HepG2 (cell line): ENCODE data around the gene KCNA1. TPM values are rescaled to one million over a fixed set of nuclear protein-coding genes. Genes with fewer than 3 reads are reported as not detected.

ENCODE experiments used
- ATAC-seq: fragments of 200-7000 bp; cut with Tn5 transposase; 3 replicates; pipeline ENCODE4 v1.9.1; 2020; ENCODE audit warnings: mild to moderate bottlenecking, moderate library complexity
- BruUV-seq: library from RNA; stranded (reverse); fragments of 400-500 nt; replicated peaks from 2 replicates; lab custom pipeline; 2021; lab: Mats Ljungman, UMichigan
- CTCF ChIA-PET: fragments of 300-600 bp; formaldehyde crosslinking; extraction: SDS; loops from one replicate; lab custom pipeline; 2021; ENCODE audit warnings: low total read pairs, inconsistent platforms, low intra/inter-chr PET ratio; lab: Yijun Ruan, JAX
- POLR2A ChIA-PET: fragments of 350-600 bp; sonication (Branson Sonifier 250); formaldehyde crosslinking; loops from one replicate; lab custom pipeline; 2020; ENCODE audit warnings: antibody characterized with exemption, inconsistent platforms; lab: Yijun Ruan, JAX
- DNase-seq: peaks from one replicate; pipeline ENCODE4 v3.0.0-alpha.2; 2015; ENCODE audit warnings: low spot score
- FAIRE-seq: peaks from 3 replicates; lab custom pipeline; 2011; peaks lifted over from hg19 to GRCh38; lab: Jason Lieb, UNC
- H2AFZ ChIP-seq: one replicate; pipeline ENCODE4 v1.6.1; 2011; ENCODE audit warnings: low read length, inconsistent platforms
- H3K27ac ChIP-seq: fragments of 300-600 bp; 3 replicates; pipeline ENCODE4 v1.8.0; 2011; ENCODE audit warnings: mixed run types, mild to moderate bottlenecking, mixed read lengths, low read length, inconsistent platforms; ENCODE audit not compliant: insufficient read depth; ENCODE audit errors: extremely low read length
- H3K27me3 ChIP-seq, 2 experiments: fragments of 200-600 bp in 1 of 2; 2 replicates in 1 of 2; 3 replicates in 1 of 2; pipeline versions ENCODE4 v1.6.0 to v1.8.0; 2011; ENCODE audit warnings: low read length in 2 of 2, mild to moderate bottlenecking in 2 of 2, moderate library complexity in 2 of 2, inconsistent platforms in 1 of 2; ENCODE audit not compliant: insufficient read depth in 2 of 2, control insufficient read depth in 1 of 2
- H3K36me3 ChIP-seq, 2 experiments: fragments of 200-600 bp in 1 of 2; replicated peaks in 1 of 2; 2 replicates in 1 of 2; 3 replicates in 1 of 2; pipeline versions ENCODE4 v1.5.1 to v1.8.0; 2011; ENCODE audit warnings: low read length in 2 of 2, inconsistent platforms in 1 of 2; ENCODE audit not compliant: insufficient read depth in 2 of 2, control insufficient read depth in 1 of 2
- H3K4me1 ChIP-seq: 2 replicates; pipeline ENCODE4 v1.5.1; 2012; ENCODE audit warnings: low read length, inconsistent platforms; ENCODE audit not compliant: insufficient read depth
- H3K4me2 ChIP-seq: 2 replicates; pipeline ENCODE4 v1.6.0; 2011; ENCODE audit warnings: low read depth, low read length, inconsistent platforms
- H3K4me3 ChIP-seq, 3 experiments: fragments of 200-600 bp in 1 of 3; sonication (generic), shearing (Covaris generic) in 1 of 3; replicated peaks in 1 of 3; 2 replicates each; pipeline ENCODE4 v1.5.1; 2011 to 2016; ENCODE audit warnings: low read length in 3 of 3, inconsistent platforms in 2 of 3, low read depth in 2 of 3, mild to moderate bottlenecking in 2 of 3, control low read depth in 1 of 3, mixed read lengths in 1 of 3; ENCODE audit not compliant: insufficient read depth in 1 of 3
- H3K79me2 ChIP-seq: one replicate; pipeline ENCODE4 v1.6.1; 2011; ENCODE audit warnings: low read length, inconsistent platforms; ENCODE audit not compliant: insufficient read depth
- H3K9ac ChIP-seq: 2 replicates; pipeline ENCODE4 v1.6.0; 2011; ENCODE audit warnings: mild to moderate bottlenecking, low read depth, low read length, inconsistent platforms; ENCODE audit not compliant: insufficient read depth
- H3K9me3 ChIP-seq: 2 replicates; pipeline ENCODE4 v1.5.1; 2012; ENCODE audit warnings: mild to moderate bottlenecking, low read length
- H4K20me1 ChIP-seq: 2 replicates; pipeline ENCODE4 v1.6.0; 2011; ENCODE audit warnings: inconsistent platforms, mild to moderate bottlenecking, low read length, moderate library complexity; ENCODE audit not compliant: insufficient read depth
- IKZF4 ChIP-seq: sonication (generic); formaldehyde crosslinking; IDR thresholded peaks from 2 replicates; pipeline ENCODE4 v1.5.1; 2020; ENCODE audit warnings: borderline replicate concordance, mild to moderate bottlenecking, low read depth, missing genetic modification reagents; ENCODE audit errors: not compliant biosample characterization
- MTA3 ChIP-seq: sonication (generic); formaldehyde crosslinking; IDR thresholded peaks from 2 replicates; pipeline ENCODE4 v1.4.0; 2020; ENCODE audit warnings: missing genetic modification reagents
- ZSCAN12 ChIP-seq: sonication (generic); formaldehyde crosslinking; IDR thresholded peaks from 2 replicates; pipeline ENCODE4 v1.9.0; 2021; ENCODE audit warnings: mild to moderate bottlenecking, missing genetic modification reagents
- WGBS: methylation state at CpG from one replicate; pipeline ENCODE4 v1.1.6; 2017; ENCODE audit warnings: low lambda C conversion rate; 5-methylcytosine and 5-hydroxymethylcytosine counted together
- in situ Hi-C: cut with HindIII; loops from 2 replicates; pipeline ENCODE4 v1.10.0; 2017; ENCODE audit warnings: low pct_unique_long_range_greater_than_20kb; ENCODE audit not compliant: extremely low pct_ligation_motif_present
- intact Hi-C: fragments of 100-400 bp; cut with micrococcal nuclease; formaldehyde crosslinking; loops from one replicate; pipeline ENCODE4 v1.10.0; 2022; ENCODE audit not compliant: unreplicated experiment
- polyA plus RNA-seq, 8 experiments: library from polyadenylated mRNA; depleted of rRNA in 3 of 8; stranded (reverse) in 7 of 8; unstranded in 1 of 8; fragments of >200 nt; fragmentation: Illumina TruSeq in 4 of 8; extraction: Trizol in 4 of 8; gene quantifications; 2 replicates each; pipeline versions ENCODE4 v1.2.1 to v1.2.3, GENCODE V29; 2011 to 2016; ENCODE audit warnings: low read depth in 4 of 8, missing spikeins in 1 of 8, mixed read lengths in 1 of 8; ENCODE audit not compliant: insufficient read depth in 1 of 8
- total RNA-seq, 5 experiments: library from RNA; depleted of rRNA; stranded (reverse); fragments of >200 nt; fragmentation: Illumina TruSeq; extraction: Trizol; gene quantifications; 2 replicates each; pipeline ENCODE4 v1.2.3, GENCODE V29; 2016; ENCODE audit warnings: low read depth in 1 of 5
- TF ChIP-seq, protein P1 (sequence below): sonication (generic); formaldehyde crosslinking; IDR thresholded peaks from 2 replicates; pipeline ENCODE4 v1.4.0; 2020; ENCODE audit warnings: missing genetic modification reagents, borderline replicate concordance
- TF ChIP-seq, protein P2 (sequence below): sonication (generic); formaldehyde crosslinking; IDR thresholded peaks from 2 replicates; pipeline ENCODE4 v1.8.1; 2023; ENCODE audit warnings: missing genetic modification reagents, inconsistent platforms, borderline replicate concordance
- TF ChIP-seq, protein P3 (sequence below): fragments of 450-650 bp; IDR thresholded peaks from 2 replicates; pipeline ENCODE4 v1.6.1; 2016

Gene KCNA1
- total and polyA plus RNA-seq, 2 of the 13 experiments (the other 11 are each of a cell fraction or from before 2014, with no cell fraction given) = not detected

DNA sequence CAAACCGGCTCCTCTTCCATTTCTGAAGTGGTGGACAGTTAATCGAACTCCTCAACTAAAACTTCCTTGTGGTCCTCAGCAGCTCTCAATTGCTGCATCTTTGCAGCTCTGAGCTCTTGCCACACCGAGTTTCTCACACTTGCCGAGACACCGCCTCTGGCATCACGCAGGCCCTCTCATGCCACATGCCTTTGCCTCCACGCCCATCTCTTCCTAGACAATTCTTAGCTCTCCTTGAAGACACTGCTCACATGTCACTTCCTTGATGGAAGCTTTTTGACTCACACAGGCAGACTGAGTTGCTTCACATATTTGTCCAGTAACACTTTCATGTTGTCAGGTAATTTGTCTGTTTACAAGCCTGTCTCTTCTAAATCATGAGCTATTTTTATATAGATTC lies 29.2 kb downstream of the KCNA1 start:
- H3K9me3 ChIP-seq = no peaks in the 10 kb centered on the region
- H4K20me1 ChIP-seq = no peaks in the 10 kb centered on the region
- H3K79me2 ChIP-seq = no peaks in the 10 kb centered on the region
- intact Hi-C loops (no loop called here), in situ Hi-C loops (no loop called here)
- 4% methylated on average over 7 of the region's 7 CpGs for WGBS
- no peak overlapping the region for H3K4me3 ChIP-seq
- ChIA-PET CTCF (no interaction called here), POLR2A (no interaction called here)
- H3K27me3 ChIP-seq = peaks cover 0 to 7% of the 10 kb centered on the region in 2 experiments; a peak in 1 of 5 replicates
- DNase-seq = no peak
- H3K9ac ChIP-seq = no peak overlapping the region
- no peak overlapping the region for H3K27ac ChIP-seq
- no peaks in the 10 kb centered on the region for H3K4me1 ChIP-seq
- ATAC-seq = no peak
- no peak for FAIRE-seq
- H3K36me3 ChIP-seq = no peaks in the 10 kb centered on the region
- TF ChIP-seq IKZF4 (no peak), MTA3 (no peak), ZSCAN12 (CRISPR knock-in tag) (no peak)
- TF ChIP-seq, protein P1, sequence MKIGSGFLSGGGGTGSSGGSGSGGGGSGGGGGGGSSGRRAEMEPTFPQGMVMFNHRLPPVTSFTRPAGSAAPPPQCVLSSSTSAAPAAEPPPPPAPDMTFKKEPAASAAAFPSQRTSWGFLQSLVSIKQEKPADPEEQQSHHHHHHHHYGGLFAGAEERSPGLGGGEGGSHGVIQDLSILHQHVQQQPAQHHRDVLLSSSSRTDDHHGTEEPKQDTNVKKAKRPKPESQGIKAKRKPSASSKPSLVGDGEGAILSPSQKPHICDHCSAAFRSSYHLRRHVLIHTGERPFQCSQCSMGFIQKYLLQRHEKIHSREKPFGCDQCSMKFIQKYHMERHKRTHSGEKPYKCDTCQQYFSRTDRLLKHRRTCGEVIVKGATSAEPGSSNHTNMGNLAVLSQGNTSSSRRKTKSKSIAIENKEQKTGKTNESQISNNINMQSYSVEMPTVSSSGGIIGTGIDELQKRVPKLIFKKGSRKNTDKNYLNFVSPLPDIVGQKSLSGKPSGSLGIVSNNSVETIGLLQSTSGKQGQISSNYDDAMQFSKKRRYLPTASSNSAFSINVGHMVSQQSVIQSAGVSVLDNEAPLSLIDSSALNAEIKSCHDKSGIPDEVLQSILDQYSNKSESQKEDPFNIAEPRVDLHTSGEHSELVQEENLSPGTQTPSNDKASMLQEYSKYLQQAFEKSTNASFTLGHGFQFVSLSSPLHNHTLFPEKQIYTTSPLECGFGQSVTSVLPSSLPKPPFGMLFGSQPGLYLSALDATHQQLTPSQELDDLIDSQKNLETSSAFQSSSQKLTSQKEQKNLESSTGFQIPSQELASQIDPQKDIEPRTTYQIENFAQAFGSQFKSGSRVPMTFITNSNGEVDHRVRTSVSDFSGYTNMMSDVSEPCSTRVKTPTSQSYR (CRISPR knock-in tag) = no peak
- TF ChIP-seq, protein P2, sequence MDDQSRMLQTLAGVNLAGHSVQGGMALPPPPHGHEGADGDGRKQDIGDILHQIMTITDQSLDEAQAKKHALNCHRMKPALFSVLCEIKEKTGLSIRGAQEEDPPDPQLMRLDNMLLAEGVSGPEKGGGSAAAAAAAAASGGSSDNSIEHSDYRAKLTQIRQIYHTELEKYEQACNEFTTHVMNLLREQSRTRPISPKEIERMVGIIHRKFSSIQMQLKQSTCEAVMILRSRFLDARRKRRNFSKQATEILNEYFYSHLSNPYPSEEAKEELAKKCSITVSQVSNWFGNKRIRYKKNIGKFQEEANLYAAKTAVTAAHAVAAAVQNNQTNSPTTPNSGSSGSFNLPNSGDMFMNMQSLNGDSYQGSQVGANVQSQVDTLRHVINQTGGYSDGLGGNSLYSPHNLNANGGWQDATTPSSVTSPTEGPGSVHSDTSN (CRISPR knock-in tag) = no peak
- TF ChIP-seq, protein P3, sequence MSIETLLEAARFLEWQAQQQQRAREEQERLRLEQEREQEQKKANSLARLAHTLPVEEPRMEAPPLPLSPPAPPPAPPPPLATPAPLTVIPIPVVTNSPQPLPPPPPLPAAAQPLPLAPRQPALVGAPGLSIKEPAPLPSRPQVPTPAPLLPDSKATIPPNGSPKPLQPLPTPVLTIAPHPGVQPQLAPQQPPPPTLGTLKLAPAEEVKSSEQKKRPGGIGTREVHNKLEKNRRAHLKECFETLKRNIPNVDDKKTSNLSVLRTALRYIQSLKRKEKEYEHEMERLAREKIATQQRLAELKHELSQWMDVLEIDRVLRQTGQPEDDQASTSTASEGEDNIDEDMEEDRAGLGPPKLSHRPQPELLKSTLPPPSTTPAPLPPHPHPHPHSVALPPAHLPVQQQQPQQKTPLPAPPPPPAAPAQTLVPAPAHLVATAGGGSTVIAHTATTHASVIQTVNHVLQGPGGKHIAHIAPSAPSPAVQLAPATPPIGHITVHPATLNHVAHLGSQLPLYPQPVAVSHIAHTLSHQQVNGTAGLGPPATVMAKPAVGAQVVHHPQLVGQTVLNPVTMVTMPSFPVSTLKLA = no peak
- no TSS peak for BruUV-seq
- no peak overlapping the region for H2AFZ ChIP-seq
- H3K4me2 ChIP-seq = no peak overlapping the region
